Bone marrow (tissue), 2 donors: ENCODE data around the gene GRSF1.
"Not testable (repeated sequence)": the region's sequence is repeated elsewhere in the genome, so short reads cannot be mapped to it uniquely, and the experiment has no call there.

ENCODE experiments used
- DNase-seq, 2 donors: peaks; one replicate each; lab custom pipeline; 2025; lab: John Stamatoyannopoulos, UW

GRSF1 gene

GRCh38 chr4:70833675-70834074 is 6.0 kb downstream of the GRSF1 start:
- no peak for DNase-seq

DNA sequence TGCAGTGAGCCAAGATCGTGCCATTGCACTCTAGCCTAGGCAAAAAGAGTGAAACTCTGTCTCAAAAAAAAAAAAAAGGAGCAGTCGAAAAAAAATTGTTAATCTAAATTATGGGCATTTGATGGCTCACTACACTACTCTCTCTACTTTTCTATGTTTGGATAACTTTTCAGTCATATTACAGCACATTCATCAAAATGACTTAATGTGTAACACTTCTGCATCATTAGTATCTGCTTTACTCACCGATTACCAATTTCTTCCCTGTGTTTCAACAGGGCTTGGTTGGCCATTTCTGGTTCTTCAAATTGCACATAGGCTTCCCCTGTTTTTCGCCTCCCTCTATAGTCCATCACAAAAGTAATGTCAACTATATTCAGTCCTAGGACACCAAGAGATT is 8.4 kb downstream of the GRSF1 start:
- no peak for DNase-seq

GRCh38 chr4:70830054-70830453 is 9.6 kb downstream of the GRSF1 start:
- no peak for DNase-seq

DNA sequence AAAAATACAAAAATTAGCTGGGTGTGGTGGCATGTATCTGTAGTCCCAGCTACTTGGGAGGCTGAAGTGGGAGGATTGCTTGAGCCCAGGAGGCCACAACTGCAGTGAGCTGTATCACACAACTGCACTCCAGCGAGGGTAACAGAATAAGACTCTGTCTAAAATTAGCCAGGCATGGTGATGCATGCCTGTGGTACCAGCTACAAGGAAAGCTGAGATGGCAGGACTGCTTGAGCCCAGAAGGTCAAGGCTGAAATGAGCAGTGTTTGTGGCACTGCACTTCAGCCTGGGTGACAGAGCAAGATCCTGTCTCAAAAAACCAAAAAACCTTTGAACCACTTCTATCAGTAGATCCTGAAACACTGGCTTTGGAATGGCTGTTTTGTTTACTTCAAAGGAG is 10.2 kb downstream of the GRSF1 start:
- DNase-seq: no peak

DNA sequence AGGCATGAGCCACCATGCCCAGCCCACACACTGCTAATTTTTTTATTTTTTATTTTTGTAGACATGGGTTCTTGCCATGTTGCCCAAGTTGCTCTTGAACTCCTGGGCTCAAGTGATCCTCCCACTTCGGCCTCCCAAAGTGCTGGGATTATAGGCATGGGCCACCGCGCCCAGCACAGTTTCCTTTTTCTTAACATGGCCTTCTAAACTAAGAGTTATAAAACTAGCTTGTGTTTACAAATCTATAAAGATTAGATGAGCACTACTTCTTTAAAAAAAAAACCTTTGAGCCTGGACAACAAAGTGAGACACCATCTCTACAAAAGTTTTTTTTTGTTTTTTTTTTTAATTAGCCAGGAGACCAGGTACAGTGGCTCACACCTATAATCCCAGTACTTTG is 10.7 kb downstream of the GRSF1 start:
- DNase-seq: no peak

- no peak for DNase-seq
Measured at GRCh38 chr4:70818921-70819320, 20.8 kb downstream of the GRSF1 start.

DNA sequence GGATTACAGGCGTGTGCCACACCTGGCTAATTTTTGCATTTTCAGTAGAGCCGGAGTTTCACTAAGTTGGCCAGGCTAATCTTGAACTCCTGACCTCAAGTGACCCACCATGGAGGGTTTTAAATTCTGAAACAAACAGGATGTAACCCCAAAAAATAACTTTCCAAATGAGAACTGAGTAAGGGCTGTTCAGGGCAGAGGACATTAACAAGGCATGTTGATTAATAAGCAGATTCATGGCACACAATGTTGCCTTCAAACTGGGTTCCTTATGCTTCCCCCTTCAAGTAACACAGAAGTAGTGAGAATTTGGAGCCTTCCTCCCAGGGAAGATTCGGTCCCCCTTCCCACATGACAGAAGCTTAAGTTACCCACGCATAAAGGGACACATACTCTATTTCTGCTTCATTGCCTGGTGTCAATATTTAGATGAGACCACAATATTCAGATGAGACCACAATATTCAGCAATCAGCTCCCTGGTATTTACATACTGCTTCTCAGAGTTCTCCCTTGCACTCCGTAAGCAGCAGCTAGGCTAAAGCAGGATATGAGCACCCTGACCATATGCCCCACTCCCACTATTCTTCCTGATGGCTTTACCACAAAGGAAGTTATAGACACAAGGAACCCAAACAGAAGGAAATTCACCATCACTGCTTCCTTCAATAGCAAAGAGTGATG is 21.4 kb downstream of the GRSF1 start:
- DNase-seq: peak in 1 of 2 donors; percentile 32

DNA sequence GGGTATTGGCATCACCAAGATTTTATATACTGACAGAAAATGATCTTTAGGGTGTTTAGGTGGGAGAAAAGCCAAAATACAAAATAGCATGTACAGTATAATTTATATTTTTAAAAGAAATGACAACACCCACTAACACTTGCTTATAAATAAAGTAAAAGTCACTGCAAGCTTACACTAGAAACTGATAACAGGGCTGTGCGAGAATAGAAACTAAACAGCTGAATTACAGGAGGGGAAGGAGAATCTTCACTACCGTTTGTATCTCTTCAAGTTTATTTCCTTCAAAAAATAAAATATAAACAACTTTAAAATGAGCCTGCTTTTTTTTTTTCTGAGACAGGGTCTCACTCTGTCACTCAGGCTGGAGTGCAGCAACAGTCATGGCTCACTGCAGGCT is 22.8 kb downstream of the GRSF1 start:
- no peak for DNase-seq

GRCh38 chr4:70815370-70815769 is 24.3 kb downstream of the GRSF1 start:
- DNase-seq: no peak

DNA sequence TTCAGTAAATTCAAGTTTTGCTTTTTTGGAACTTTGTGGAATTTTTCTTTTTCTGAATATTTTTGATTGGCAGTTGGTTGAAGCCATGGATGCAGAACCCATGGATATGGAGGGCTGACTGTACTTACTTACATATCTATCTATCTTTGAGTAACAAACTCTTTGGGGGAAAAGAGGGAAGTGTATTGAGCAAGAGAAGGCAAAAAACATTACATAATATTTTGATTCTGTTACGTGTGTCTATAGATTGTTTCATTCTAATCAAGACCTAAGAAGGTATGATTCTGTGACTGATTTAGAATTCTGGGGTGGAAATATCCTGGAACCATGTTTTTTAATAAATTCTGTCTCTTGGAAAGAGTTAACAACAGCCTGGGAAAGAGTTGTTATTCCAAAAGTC is 31.5 kb downstream of the GRSF1 start:
- no peak for DNase-seq

DNA sequence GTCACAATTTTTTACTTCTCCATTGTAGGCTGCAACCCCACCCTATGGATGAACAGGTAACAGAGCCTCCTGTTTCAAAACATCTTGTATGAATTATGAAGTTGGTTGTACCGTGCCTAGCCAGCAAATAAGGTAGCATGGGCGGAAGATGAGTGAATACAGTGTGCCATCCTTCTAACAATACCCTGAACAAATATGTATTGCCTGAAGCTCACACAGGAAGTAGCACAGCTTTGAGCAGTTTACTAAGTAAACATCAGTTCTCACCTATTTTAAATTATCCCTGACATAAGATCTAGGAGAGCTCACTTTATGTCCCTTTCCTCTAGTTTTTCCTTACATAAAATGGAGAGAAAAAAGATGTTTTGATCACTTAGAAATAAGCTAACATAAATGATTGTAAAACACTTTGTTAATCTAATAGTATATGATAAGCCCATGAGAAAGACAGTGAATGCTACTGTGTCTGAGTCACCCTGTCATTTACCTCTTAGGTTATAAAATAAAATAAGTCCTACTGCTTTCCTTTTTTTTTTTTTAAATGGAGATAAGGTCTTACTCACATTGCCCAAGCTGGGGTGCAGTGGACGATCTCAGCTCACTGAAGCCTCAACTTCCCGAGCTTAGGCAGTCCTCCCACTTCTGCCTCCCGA is 36.6 kb downstream of the GRSF1 start:
- DNase-seq: no peak

GRCh38 chr4:70801265-70801809 is 38.4 kb downstream of the GRSF1 start:
- DNase-seq: no peak

GRCh38 chr4:70793626-70794025 is 46.1 kb downstream of the GRSF1 start:
- DNase-seq: no peak

DNA sequence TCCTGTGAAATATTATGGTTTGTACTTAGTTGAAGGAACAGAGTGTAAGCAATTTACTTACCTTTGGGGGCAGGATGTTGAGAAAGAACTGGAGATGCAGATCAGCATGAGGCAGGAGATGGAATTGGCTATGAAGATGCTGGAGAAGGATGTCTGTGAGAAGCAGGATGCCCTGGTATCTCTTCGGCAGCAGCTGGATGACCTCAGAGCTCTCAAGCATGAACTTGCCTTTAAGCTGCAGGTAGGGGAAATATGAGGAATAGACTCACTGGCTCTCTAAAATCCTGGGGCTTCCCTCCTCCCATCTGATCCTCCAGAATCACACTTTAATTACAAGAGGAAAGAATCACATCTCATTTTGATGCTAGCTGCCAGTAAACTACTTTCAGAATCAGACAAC is 51.0 kb downstream of the GRSF1 start:
- no peak for DNase-seq

GRCh38 chr4:70787496-70787895 is 52.2 kb downstream of the GRSF1 start:
- no peak for DNase-seq

- DNase-seq: no peak
Measured at GRCh38 chr4:70783096-70783495, 56.6 kb downstream of the GRSF1 start.

DNA sequence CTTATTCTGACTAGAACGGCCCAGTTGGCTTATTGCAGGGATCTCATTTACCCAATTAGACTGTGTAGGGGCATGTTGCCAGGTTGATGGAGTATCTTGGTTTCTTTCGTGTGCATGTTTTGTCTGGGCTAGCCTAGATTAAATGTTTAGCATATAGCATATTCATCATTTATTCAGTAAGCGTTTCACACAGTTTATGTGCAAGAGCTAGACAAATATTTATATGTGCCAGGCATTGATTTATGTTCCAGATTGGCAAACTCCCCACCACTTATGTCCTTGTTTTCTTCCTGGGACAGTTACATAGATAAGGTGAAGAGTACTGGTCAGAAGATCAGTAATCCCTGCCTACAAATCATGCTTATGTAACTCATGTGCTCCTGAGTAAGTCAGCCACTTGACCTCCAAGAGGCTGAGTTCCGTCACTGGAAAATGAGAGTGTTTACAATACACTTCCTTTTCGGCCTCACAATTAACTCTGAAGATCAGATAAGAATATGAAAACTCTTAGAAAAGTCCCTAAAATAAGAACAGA is 60.7 kb downstream of the GRSF1 start:
- no peak for DNase-seq

DNA sequence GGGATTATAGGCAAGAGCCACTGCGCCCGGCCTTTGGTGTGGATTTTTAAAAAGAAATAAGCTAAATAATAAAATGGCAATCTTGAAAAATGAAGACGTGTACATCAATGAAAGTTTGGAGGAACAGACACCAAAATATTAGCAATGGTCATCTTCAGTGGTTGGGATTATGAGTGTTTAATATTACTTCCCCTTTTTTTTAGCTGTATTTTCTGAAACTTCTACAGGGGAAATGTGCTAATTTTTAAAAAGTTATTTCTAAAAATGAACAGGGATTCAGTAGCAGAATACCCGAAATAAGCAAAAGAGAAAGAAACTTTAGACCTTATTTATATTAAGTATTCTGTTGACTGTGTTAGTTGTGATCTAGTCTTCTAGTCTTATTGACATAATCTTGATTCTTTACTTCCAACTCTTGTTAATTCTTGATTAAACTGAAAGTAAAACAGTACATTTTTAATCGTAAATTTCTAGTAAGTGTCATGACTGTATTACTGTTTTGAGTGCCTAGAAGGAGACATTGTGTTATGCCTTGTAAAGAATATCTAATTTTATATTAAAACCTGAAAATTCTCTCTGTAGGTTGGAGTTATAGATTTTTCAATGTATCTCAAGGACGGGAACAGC is 66.6 kb downstream of the GRSF1 start:
- peak in 1 of 2 donors; percentile 36 for DNase-seq

- DNase-seq: not testable (repeated sequence)
Measured at GRCh38 chr4:70769396-70769795, 70.3 kb downstream of the GRSF1 start.

DNA sequence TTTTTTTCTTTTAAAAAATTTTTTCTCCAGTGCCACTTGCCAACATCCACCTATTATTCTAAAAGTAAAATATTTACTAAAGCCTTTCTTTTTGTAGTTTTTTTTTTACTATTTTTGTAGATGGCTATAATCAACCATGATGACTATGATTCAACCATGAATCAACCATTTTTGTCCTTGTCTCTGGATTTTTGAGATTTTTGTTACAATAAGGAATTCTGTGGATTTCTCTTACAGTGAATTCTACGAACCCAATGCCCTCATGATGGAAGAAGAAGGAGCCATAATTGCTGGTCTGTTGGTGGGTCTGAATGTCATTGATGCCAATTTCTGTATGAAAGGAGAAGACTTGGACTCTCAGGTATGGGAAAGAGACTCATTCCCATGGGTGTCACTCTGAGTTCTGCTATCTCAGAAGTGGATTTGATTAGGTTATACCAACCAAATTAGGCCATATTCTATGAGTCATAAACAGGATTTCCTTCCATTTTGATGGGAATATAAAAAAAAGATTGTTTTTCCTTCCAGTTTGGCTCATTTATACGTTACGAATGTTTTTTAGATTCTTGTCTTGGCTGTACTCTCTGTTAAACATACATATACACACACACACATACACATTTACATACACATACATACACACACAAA is 71.3 kb downstream of the GRSF1 start:
- no peak for DNase-seq
